Ureter (tissue), 1 donor: ENCODE data around the gene FBXO4. TPM values are rescaled to one million over a fixed set of nuclear protein-coding genes. Genes with fewer than 3 reads are reported as not detected.
"Not testable (repeated sequence)": the region's sequence is repeated elsewhere in the genome, so short reads cannot be mapped to it uniquely, and the experiment has no call there.

Experiments
- DNase-seq: peaks from one replicate; pipeline ENCODE4 v3.0.0-alpha.2; 2020; ENCODE audit warnings: low spot score
- total RNA-seq: library from RNA; stranded (reverse); gene quantifications from one replicate; pipeline ENCODE4 v1.2.4, GENCODE V29; 2023
- donor health status: DM: yes; HTN: yes; CAD: no.

Gene FBXO4
- total RNA-seq, 1 donor from 2014 or later = 16.2 TPM

DNA sequence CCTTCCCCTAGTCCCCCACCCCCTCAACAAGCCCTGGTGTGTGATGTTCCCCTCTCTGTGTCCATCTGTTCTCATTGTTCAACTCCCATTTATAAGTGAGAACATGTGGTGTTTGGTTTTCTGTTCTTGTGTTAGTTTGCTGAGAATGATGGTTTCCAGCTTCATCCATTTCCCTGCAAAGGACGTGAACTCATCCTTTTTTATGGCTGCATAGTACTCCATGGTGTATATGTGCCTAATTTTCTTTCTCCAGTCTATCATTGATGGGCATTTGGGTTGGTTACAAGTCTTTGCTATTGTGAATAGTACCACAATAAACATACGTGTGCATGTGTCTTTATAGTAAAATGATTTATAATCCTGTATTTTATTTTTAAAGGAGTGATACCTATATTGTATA, 57.8 kb downstream of the FBXO4 start:
- DNase-seq = not testable (repeated sequence)

DNA sequence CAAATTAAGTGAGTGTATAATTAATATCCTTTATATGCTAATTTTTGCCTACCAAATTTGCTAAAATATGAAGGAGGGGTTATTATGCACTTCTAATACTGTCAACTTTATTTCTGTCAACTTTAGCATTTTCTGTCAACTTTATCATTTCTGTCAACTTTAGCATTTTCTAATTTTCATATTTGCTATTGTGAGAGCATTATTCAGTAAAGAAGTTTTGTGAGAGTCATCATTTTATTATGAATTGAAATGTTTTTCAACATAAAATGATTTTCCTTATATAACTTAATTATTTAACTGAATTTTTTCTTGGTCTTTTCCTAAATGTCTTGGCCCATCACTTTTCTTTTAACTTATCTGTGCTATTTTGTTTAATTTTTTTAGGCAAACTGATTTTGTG, 58.2 kb downstream of the FBXO4 start:
- DNase-seq = no peak

- DNase-seq = no peak
These were observed 61.0 kb downstream of the FBXO4 start for GRCh38 chr5:41985945-41986695.

Other genes with a start within 250 kb of the FBXO4 start
- 18.2 TPM for gene OXCT1, start 54.9 kb upstream of the FBXO4 start, total RNA-seq
- 33.0 TPM for gene RIMOC1, start 20.9 kb upstream of the FBXO4 start, total RNA-seq